ENCODE results near the gene TADA2B.

DNA sequence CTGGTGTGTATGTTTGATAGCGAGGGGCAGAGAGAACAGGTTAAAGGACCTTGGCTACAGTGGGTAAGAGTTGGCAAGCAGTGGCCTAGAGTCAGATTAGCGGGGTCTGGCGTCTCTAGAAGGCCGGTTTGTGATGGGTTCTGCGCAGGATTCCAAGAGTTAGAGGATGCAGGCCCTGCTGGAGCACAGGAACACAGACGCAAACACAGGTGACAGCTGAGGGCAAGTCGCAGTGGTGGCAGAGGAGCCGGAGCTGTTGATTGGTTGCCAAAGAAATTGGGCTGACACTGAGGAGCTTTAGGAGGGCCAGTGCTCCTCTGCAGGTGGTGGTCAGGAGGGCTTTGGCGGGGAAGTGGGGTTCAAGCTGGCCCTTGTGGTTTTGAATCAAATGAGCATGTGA, 3.8 kb downstream of the TADA2B start:
- TF ChIP-seq EZH2phosphoT487 (IDR thresholded peaks at IDR 0.05; ENCODE audit: low read depth), result no peak
- TF ChIP-seq, protein P1, sequence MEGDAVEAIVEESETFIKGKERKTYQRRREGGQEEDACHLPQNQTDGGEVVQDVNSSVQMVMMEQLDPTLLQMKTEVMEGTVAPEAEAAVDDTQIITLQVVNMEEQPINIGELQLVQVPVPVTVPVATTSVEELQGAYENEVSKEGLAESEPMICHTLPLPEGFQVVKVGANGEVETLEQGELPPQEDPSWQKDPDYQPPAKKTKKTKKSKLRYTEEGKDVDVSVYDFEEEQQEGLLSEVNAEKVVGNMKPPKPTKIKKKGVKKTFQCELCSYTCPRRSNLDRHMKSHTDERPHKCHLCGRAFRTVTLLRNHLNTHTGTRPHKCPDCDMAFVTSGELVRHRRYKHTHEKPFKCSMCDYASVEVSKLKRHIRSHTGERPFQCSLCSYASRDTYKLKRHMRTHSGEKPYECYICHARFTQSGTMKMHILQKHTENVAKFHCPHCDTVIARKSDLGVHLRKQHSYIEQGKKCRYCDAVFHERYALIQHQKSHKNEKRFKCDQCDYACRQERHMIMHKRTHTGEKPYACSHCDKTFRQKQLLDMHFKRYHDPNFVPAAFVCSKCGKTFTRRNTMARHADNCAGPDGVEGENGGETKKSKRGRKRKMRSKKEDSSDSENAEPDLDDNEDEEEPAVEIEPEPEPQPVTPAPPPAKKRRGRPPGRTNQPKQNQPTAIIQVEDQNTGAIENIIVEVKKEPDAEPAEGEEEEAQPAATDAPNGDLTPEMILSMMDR (IDR thresholded peaks at IDR 0.05; ENCODE audit: low read depth, low read length), result no peak
